Measurements from ENCODE around the gene HDDC3. TPM values are rescaled to one million over a fixed set of nuclear protein-coding genes. Genes with fewer than 3 reads are reported as not detected.

HDDC3 gene
- total RNA-seq, 2 experiments from 2014 or later: 31.8 to 38.6 TPM

DNA sequence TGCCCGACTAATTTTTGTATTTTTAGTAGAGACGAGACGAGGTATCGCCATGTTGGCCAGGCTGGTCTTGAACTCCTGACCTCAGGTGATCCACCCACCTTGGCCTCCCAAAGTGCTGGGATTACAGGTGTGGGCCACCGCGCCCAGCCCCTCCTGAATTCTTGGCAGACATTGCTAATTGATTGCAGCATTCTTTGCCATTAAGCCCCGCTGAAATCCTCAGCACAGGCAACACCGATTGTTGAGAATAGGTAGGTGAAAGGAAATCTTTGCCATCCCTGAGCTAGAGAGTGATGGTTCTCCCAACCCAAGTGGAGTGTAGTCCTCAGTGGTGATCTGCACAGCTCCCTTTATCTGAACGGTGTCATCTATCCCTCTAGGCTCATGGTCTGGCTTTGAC, 27.6 kb downstream of the HDDC3 start:
- no peaks in the 10 kb centered on the region for H3K9me3 ChIP-seq (ENCODE audit: low read length)
- H3K4me3 ChIP-seq (ENCODE audit: low read depth, low read length, poor library complexity, severe bottlenecking): no peak overlapping the region
- H3K9me2 ChIP-seq (ENCODE audit: insufficient read depth, low read length): no peaks in the 10 kb centered on the region
- no TSS peak for BruUV-seq (replicated peaks)
- no peak for DNase-seq (ENCODE audit: low spot score)
- ChIA-PET POLR2A (interaction anchor here (0.6 to 4.5 kb wide), 4 partner anchors 26 to 1028 kb away, joined by 3 to 24 read pairs (median 3); no protein-coding TSS in a partner anchor), CTCF (ENCODE audit: unreplicated experiment) (interaction anchor here (1.2 kb wide), 1 partner anchor 26 kb away, joined by 3 read pairs; no protein-coding TSS in a partner anchor)
- no peaks in the 10 kb centered on the region for H3K36me3 ChIP-seq (ENCODE audit: insufficient read depth, low read length)
- TF ChIP-seq EZH2phosphoT487 (IDR thresholded peaks at IDR 0.05; ENCODE audit: borderline replicate concordance, low read depth, low read length) (no peak), CTCF (conservative IDR thresholded peaks at IDR 0.05; ENCODE audit: low read length) (no peak)
- no peaks in the 10 kb centered on the region for H4K20me1 ChIP-seq (ENCODE audit: insufficient read depth, low read length)
- H3K4me2 ChIP-seq (ENCODE audit: low read length): no peak overlapping the region
- H2AFZ ChIP-seq (ENCODE audit: low read length): no peak overlapping the region
- H3K79me2 ChIP-seq (ENCODE audit: insufficient read depth, low read depth, low read length): no peaks in the 10 kb centered on the region
- peaks cover 22% of the 10 kb centered on the region for H3K4me1 ChIP-seq (ENCODE audit: insufficient read depth, low read length, poor library complexity, severe bottlenecking)
- intact Hi-C loops (cut with micrococcal nuclease; ENCODE audit: unreplicated experiment): no loop called here
- H3K27ac ChIP-seq (ENCODE audit: low read depth, low read length, poor library complexity, severe bottlenecking): no peak overlapping the region

DNA sequence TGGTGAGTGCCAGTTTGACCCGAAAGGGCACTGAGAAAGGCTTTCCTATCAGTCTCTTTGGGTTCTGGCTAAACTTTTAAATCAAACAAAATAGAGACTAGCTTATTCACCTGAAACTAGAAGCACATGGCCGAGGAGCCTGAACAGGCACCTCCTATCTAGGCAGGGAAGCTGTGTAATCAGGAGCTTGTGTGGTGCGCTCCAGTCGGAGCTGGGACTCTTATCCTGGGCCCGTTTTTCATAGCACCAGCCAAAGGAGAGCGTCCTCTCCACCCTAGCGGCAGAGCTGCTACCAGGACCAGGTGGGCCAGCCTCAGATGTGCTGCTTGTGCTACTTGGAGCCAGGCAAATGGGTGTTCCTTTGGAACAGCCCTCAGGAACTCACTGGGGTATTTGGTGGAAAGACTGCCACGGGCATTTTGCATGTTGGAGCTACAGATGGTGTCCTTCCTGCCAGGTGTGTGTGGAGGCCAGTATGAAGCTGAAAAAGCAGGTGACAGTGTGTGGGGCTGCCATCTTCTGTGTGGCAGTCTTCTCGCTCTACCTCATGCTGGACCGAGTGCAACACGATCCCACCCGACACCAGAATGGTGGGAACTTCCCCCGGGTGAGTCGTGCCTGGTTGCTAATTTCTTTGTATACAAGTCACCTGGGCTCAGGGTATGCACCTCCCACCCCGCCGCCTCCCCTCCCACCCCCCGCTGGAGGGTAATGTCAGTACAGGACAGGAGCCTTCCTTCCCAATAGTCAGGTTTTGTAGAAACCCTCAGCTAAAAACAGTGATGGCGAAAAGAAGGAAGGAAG, 28.4 kb downstream of the HDDC3 start:
- H2AFZ ChIP-seq (ENCODE audit: low read length): peak overlapping the region; percentile 42; the same call in 1 of the 2 replicates
- H3K4me2 ChIP-seq (ENCODE audit: low read length): peak overlapping the region; percentile 70
- ChIA-PET POLR2A (interaction anchor here (1.4 to 4.5 kb wide), 2 partner anchors 10 to 27 kb away, joined by 3 to 24 read pairs; no protein-coding TSS in a partner anchor), CTCF (ENCODE audit: unreplicated experiment) (interaction anchor here (0.7 to 3.8 kb wide), 3 partner anchors 28 to 31 kb away, joined by 3 to 16 read pairs (median 5); partner anchors contain the start of genes HDDC3 and UNC45A)
- no TSS peak for BruUV-seq (replicated peaks)
- peaks cover 22% of the 10 kb centered on the region for H3K4me1 ChIP-seq (ENCODE audit: insufficient read depth, low read length, poor library complexity, severe bottlenecking)
- H3K9me2 ChIP-seq (ENCODE audit: insufficient read depth, low read length): no peaks in the 10 kb centered on the region
- DNase-seq (ENCODE audit: low spot score): no peak
- H3K79me2 ChIP-seq (ENCODE audit: insufficient read depth, low read depth, low read length): no peaks in the 10 kb centered on the region
- no peaks in the 10 kb centered on the region for H4K20me1 ChIP-seq (ENCODE audit: insufficient read depth, low read length)
- intact Hi-C loops (cut with micrococcal nuclease; ENCODE audit: unreplicated experiment): no loop called here
- no peak overlapping the region for H3K4me3 ChIP-seq (ENCODE audit: low read depth, low read length, poor library complexity, severe bottlenecking)
- no peak overlapping the region for H3K27ac ChIP-seq (ENCODE audit: low read depth, low read length, poor library complexity, severe bottlenecking)
- no peaks in the 10 kb centered on the region for H3K9me3 ChIP-seq (ENCODE audit: low read length)
- TF ChIP-seq EZH2phosphoT487 (IDR thresholded peaks at IDR 0.05; ENCODE audit: borderline replicate concordance, low read depth, low read length) (peak; percentile 6; the same call in 1 of the 2 replicates), CTCF (conservative IDR thresholded peaks at IDR 0.05; ENCODE audit: low read length) (peak; percentile 24; the same call in 1 of the 2 replicates)
- no peaks in the 10 kb centered on the region for H3K36me3 ChIP-seq (ENCODE audit: insufficient read depth, low read length)
